GM19397 (cell line): ENCODE results near the gene CCDC13.

ENCODE experiments used
- ATAC-seq: cut with Tn5 transposase; IDR thresholded peaks from one replicate; pipeline ENCODE4 v1.9.1; 2021; ENCODE audit warnings: mild to moderate bottlenecking, moderate library complexity; ENCODE audit not compliant: unreplicated experiment

CCDC13 gene

GRCh38 chr3:42755681-42756578 is 17.1 kb downstream of the CCDC13 start:
- no peak for ATAC-seq

GRCh38 chr3:42753757-42754156 is 19.3 kb downstream of the CCDC13 start:
- ATAC-seq: no peak

GRCh38 chr3:42752961-42753360 is 20.1 kb downstream of the CCDC13 start:
- ATAC-seq: no peak

- ATAC-seq: no peak
These were observed 20.6 kb downstream of the CCDC13 start for GRCh38 chr3:42752441-42752840.

- ATAC-seq: no peak
These were observed 21.4 kb downstream of the CCDC13 start for GRCh38 chr3:42751609-42752008.

GRCh38 chr3:42750834-42751233 is 22.2 kb downstream of the CCDC13 start:
- ATAC-seq: no peak

- ATAC-seq: no peak
These were observed 23.3 kb downstream of the CCDC13 start for GRCh38 chr3:42749753-42750231.

- no peak for ATAC-seq
These were observed 23.9 kb downstream of the CCDC13 start for GRCh38 chr3:42749025-42749752.

- ATAC-seq: no peak
These were observed 25.5 kb downstream of the CCDC13 start for GRCh38 chr3:42747581-42747980.

GRCh38 chr3:42746455-42747450 is 26.3 kb downstream of the CCDC13 start:
- ATAC-seq: no peak

GRCh38 chr3:42745776-42746454 is 27.1 kb downstream of the CCDC13 start:
- no peak for ATAC-seq

GRCh38 chr3:42745291-42745745 is 27.7 kb downstream of the CCDC13 start:
- ATAC-seq: no peak

GRCh38 chr3:42743204-42743995 is 29.7 kb downstream of the CCDC13 start:
- no peak for ATAC-seq

GRCh38 chr3:42742688-42743087 is 30.4 kb downstream of the CCDC13 start:
- ATAC-seq: no peak

GRCh38 chr3:42742259-42742658 is 30.8 kb downstream of the CCDC13 start:
- ATAC-seq: no peak

- ATAC-seq: no peak
These were observed 31.3 kb downstream of the CCDC13 start for GRCh38 chr3:42741796-42742195.

- no peak for ATAC-seq
These were observed 33.5 kb downstream of the CCDC13 start for GRCh38 chr3:42739401-42740158.

- no peak for ATAC-seq
These were observed 36.5 kb downstream of the CCDC13 start for GRCh38 chr3:42736531-42736930.

- no peak for ATAC-seq
These were observed 37.0 kb downstream of the CCDC13 start for GRCh38 chr3:42736081-42736480.
